NK-92 (cell line): ENCODE results near the gene LAMTOR1.
A peak's percentile ranks its signal among the peaks of the same experiment; 100 is the strongest.

Experiments used
- DNase-seq: peaks from one replicate; lab custom pipeline; 2025; ENCODE audit not compliant: unreplicated experiment; lab: John Stamatoyannopoulos, UW

LAMTOR1 gene

GRCh38 chr11:72119198-72119597 is 16.1 kb upstream of the LAMTOR1 start:
- no peak for DNase-seq

- DNase-seq, result no peak
Measured at GRCh38 chr11:72116019-72116755, 13.1 kb upstream of the LAMTOR1 start.

GRCh38 chr11:72114570-72114969 is 11.5 kb upstream of the LAMTOR1 start:
- no peak for DNase-seq

DNA sequence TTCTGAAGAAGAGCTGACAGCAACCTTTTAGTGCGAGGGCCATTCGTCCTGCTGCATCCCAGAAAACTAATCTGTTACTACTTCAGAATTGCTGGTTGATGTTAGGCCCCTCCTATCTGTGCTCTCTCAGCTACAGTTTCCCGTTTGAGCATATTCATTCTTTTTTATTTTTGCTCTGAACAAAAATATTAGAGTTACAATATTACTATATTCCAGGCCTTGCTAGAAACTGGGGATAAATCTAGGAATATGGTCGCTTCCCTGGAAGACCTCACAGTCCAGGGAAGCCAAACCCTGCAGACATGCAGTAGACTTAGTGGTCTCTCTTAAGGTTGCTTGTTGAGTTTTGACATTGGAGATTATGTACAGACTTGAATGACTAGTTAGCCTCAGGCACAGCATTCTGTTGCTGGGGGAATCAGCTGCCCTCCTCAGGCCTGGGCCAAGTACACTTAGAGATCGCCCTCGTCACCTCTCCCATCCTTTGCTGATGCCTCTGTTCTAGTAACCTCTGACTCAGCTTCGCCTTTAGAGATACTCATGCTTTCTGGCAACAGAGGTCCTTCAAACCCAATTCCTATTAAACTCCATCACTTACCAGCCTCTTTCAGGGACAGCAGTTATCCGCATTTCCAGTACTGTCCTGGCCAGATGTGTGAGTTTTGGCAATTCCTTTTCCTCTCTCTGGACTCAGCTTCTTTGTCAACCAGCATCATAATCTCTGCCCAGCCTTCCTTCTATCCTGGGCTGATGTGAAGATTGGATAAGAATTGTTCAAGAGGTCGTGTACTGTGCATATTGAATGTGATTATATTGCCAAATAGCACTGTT is 10.1 kb upstream of the LAMTOR1 start:
- DNase-seq, result no peak

- DNase-seq, result peak; percentile 84
Measured at GRCh38 chr11:72112143-72112977, 9.3 kb upstream of the LAMTOR1 start, which contains the start of gene ANAPC15. ANAPC15 (minus strand) TSS chr11:72112695; CDS start chr11:72111276, 1,419 bp downstream.

GRCh38 chr11:72111300-72112142 is 8.4 kb upstream of the LAMTOR1 start:
- no peak for DNase-seq

DNA sequence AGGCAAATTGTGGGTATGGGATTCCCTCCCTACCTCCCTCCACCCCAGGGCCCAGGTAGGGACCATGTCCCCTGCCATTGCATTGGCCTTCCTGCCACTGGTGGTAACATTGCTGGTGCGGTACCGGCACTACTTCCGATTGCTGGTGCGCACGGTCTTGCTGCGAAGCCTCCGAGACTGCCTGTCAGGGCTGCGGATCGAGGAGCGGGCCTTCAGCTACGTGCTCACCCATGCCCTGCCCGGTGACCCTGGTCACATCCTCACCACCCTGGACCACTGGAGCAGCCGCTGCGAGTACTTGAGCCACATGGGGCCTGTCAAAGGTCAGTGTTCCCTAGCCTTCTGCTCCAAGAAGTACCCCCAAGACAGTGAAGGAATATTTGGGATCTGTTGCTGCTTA is 2.8 kb upstream of the LAMTOR1 start, which contains the start of gene TOMT:
Gene TOMT, plus strand, starts transcription at position 37 of the 400 bp plus-strand sequence. Its CDS starts 28 bp downstream, at position 65.
- no peak for DNase-seq

GRCh38 chr11:72103754-72104167 is 664 bp upstream of the LAMTOR1 start:
- no peak for DNase-seq

DNA sequence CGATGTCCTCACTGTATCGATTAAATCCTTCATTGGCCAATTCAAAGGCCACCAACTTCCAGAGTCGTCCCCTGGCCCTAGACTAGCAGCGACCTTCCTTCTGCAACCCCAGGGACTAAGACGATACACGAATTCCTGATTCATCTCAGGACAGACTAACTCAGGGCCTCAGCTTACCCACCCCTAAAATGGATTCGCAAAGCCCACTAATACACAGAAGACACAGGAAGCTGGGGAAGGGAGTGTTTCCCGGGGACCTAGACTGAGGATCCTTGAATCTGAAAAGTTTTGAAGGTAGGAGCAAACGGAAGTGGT is 509 bp downstream of the LAMTOR1 start:
- no peak for DNase-seq

GRCh38 chr11:72102162-72102561 is 935 bp downstream of the LAMTOR1 start:
- DNase-seq, result no peak

DNA sequence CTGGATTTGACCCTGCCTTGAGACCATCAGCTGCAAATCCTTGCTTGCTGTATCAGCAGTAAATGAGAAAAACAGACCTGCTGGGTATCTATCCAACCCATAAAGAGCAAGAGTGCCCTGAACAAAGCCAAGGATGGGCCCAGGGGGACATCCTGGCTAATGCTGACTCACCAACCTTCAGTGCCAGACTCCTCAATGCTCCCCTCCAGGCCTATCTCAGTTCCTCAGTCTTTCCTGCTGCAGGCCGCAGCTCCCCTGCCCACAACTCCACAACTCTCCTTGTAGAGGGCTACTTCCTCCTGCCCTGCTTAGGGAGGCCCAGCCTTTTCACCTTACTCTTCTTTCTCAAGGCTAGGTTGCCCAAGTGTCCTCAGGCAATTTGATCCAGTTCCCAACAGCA is 2.6 kb downstream of the LAMTOR1 start:
- DNase-seq, result no peak

DNA sequence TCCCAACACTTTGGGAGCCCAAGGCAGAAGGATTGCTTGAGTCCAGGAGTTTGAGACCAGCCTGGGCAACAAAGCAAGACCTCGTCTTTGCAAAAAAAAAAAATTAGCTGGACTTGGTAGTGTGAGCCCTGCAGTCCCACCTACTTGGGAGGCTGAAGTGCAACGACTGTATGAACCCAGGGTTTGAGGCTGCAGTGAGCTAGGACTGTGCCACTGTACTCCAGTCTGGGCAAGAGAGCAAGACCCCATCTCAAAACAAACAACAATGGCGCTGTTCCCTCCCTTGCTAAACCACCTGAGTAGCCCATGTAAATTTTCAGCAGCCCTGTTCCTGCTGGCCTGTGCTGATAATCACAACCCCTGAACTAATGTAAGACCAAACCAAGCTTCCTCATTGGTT is 3.1 kb downstream of the LAMTOR1 start:
- no peak for DNase-seq

DNA sequence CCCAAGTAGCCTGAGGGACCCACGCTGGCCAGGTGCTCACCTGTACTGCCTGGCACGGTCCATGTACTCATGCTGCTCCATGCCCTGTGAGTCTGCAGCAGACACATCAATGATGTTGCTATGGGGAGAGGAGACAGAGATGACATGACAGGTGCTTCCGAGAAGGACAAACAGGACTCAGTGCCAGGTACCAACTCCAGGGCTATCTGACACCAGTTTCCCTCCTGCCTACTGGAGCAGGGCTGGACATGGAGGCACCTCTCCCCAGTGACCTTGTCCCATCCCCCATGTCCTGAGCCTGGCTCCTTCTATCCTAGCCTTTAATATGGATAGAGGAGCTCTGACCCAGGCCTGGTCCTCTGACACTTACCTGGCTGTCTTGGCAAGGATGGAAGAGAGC is 4.4 kb downstream of the LAMTOR1 start:
- no peak for DNase-seq

DNA sequence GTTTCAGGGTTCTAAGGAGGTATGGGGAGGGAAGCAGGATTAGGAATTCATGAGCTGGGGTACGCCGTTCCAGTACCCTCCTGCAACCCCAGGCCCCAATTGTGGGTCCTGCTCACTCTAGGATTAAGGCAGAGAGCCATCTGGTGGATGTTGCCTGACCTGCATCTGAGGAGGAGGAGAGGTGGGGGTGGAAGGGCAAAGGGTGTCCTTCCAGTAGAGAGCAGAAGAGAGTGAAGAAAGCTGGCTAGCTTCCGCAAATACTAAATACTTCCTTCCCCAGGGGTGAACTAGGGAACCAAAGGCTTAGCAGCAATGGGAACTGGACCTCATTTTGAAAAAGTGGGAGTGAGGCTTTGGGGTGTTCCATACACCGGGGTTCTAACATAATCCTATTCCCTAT is 11.8 kb downstream of the LAMTOR1 start:
- DNase-seq, result no peak

- DNase-seq, result no peak
Measured at GRCh38 chr11:72088076-72088808, 14.9 kb downstream of the LAMTOR1 start.

GRCh38 chr11:72085621-72086351 is 17.3 kb downstream of the LAMTOR1 start:
- DNase-seq, result no peak

DNA sequence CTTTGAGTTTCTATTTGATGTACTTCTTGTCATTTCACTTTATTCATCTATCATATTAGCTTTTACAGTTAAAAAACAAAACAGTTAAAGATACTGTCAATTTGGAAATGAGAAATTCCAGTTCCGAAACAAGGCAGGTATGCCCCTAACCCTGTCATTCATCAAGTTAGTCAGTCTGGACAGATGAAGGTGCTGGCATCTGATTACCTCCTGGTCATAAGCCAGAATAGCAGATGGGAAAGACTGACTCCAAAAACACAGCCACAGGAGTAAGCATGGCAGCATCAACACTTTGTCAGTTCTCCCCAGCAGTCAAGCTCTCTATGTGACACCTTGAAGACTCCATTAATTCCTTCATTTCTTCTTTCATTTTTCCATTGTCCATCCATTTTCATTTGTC is 18.1 kb downstream of the LAMTOR1 start:
- DNase-seq, result no peak

DNA sequence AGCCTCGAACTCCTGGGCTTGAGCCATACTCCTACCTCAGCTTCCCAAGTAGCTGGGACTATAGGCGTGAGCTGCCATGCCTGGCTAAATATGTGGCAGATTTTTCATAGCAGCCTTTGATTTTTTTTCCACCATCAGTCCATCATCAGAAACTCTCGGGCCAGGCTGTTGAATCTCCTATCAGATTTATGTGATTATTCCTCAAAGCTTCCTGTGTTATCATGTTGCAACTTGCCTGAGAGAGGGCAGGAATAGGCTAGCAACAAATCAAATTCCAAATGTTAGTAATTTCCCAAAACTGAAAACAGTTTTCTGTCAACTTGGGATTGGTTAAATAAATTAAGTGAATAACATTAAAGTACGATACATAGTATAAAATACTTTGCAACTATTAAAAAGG is 19.0 kb downstream of the LAMTOR1 start:
- no peak for DNase-seq

- DNase-seq, result no peak
Measured at GRCh38 chr11:72083414-72083813, 19.7 kb downstream of the LAMTOR1 start.
